ENCODE measurements around the gene NRL.

Gene NRL

DNA sequence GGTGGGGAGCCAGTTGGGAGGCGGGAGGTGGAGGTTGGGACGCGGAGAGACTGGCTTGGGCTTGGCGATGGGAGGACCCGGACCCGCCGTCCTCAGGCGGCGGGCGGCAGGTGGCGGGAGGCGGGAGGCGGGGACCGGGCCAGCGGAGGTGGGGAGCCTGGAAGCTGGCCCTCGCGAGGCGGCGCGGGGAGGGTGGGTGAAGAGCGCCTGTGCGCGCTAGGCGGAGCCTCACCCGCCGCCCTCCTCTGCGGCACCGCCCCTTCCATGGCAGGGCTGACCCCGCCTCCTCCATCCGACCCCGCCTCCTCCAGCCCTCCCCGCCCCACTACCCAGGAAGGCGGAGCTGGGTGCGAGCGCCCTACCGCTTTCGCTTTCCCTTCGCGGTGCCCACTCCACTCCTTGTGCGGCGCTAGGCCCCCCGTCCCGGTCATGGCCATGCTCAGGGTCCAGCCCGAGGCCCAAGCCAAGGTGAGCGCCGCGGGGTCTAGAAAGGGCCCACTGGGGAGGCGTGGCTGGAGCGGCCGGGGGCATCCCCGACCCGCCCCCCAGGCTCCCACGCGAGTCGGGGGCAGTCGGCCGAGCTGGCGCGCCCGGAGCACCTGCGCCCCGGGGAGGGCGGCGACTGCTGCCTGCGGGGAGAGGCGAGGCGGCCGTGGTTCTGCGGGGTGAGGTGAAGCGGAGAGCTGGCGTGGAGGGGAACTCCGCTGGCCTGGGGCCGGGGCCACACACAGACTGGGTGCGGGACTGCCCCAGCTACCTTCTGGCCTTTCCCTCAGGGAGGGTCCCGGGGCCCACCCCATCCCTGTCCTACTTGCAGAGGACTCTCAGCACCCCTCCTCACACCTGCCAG, 21.3 kb upstream of the NRL start, which contains the start of gene PSME1:
Gene PSME1, plus strand, starts transcription at position 361 of the 850 bp plus-strand sequence. Its CDS starts 69 bp downstream, at position 430.
- peak within 1 kb of the TSS; percentile 81 for H3K27ac ChIP-seq
- no peak for TF ChIP-seq ZFX (IDR thresholded peaks at IDR 0.05)
- TF ChIP-seq, protein P1, sequence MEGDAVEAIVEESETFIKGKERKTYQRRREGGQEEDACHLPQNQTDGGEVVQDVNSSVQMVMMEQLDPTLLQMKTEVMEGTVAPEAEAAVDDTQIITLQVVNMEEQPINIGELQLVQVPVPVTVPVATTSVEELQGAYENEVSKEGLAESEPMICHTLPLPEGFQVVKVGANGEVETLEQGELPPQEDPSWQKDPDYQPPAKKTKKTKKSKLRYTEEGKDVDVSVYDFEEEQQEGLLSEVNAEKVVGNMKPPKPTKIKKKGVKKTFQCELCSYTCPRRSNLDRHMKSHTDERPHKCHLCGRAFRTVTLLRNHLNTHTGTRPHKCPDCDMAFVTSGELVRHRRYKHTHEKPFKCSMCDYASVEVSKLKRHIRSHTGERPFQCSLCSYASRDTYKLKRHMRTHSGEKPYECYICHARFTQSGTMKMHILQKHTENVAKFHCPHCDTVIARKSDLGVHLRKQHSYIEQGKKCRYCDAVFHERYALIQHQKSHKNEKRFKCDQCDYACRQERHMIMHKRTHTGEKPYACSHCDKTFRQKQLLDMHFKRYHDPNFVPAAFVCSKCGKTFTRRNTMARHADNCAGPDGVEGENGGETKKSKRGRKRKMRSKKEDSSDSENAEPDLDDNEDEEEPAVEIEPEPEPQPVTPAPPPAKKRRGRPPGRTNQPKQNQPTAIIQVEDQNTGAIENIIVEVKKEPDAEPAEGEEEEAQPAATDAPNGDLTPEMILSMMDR (conservative IDR thresholded peaks at IDR 0.05): no peak

DNA sequence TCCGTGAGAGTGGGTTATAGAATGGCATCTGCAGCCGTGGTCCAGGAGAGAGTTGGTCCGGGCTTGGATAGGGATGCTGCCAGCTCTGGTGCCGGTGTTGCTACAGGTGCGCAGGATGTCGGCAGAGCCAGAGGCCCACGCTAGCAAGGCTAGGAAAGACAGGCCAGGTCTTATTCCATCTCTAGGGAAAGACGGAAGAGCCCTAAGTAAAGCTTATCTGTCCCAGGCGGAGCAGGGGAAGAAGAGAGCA, 20.8 kb upstream of the NRL start:
- no peak for TF ChIP-seq ZFX (IDR thresholded peaks at IDR 0.05)
- TF ChIP-seq, protein P1 (conservative IDR thresholded peaks at IDR 0.05): no peak
- H3K27ac ChIP-seq: peak overlapping the region; percentile 81

DNA sequence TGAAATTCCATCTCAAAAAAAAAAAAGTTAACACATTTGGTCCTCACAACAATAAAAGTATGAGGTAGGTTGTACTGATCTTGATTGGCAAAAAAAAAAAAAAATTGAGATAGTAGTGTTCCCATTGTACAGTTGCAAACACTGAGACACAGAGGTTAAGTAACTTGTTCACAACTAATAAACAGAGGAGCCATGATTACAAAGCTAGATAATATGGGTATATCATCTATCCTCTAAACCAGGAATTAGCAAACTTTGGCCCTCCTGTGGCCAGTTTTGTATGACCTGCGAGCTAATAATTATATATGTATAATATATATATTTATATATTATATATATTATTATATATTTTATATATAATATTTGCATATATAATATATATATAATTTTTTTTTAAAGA, 19.0 kb upstream of the NRL start:
- no peak overlapping the region for H3K27ac ChIP-seq
- no peak for TF ChIP-seq ZFX (IDR thresholded peaks at IDR 0.05)
- TF ChIP-seq, protein P1 (conservative IDR thresholded peaks at IDR 0.05): no peak

DNA sequence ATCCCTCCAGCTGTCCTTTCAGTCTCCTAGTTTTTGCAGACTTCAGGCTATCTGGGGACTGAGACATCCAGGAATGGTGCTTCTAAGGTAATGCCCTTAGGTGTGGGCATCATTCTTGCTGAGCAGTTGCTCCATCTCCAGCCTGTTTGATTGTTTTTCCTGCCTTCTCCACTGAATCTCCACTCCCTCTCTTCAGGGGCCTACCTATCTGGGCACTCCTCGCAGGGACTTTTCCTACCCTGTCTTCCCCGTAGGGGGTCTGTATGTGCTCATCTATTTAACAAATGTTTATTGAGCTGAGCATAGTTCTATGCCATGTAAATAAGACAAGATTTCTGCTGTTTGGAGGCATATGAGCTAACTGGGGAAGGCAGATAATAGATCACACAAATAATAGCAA, 18.2 kb upstream of the NRL start:
- no peak overlapping the region for H3K27ac ChIP-seq
- TF ChIP-seq, protein P1 (conservative IDR thresholded peaks at IDR 0.05): no peak
- no peak for TF ChIP-seq ZFX (IDR thresholded peaks at IDR 0.05)

DNA sequence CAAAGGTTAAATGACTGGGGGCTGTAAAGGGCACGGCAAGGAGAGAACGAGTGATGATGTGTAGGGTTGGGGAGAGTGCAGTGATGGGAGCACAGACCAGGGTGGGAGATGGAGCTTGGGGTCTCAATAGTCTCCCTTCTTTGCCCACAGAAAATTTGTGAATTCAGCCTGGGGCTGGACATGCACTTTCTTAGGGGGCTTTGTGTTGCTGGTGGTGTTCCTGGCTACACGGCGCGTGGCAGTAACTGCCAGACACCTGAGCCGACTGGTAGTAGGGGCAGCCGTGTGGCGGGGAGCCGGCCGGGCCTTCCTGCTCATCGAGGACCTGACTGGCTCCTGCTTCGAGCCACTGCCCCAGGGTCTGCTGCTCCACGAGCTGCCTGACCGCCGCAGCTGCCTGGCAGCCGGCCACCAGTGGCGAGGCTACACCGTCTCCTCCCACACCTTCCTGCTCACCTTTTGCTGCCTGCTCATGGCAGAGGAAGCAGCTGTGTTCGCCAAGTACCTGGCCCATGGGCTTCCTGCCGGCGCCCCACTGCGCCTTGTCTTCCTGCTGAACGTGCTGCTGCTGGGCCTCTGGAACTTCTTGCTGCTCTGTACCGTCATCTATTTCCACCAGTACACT, 17.4 kb upstream of the NRL start:
- TF ChIP-seq ZFX (IDR thresholded peaks at IDR 0.05): no peak
- TF ChIP-seq, protein P1 (conservative IDR thresholded peaks at IDR 0.05): no peak
- no peak overlapping the region for H3K27ac ChIP-seq

DNA sequence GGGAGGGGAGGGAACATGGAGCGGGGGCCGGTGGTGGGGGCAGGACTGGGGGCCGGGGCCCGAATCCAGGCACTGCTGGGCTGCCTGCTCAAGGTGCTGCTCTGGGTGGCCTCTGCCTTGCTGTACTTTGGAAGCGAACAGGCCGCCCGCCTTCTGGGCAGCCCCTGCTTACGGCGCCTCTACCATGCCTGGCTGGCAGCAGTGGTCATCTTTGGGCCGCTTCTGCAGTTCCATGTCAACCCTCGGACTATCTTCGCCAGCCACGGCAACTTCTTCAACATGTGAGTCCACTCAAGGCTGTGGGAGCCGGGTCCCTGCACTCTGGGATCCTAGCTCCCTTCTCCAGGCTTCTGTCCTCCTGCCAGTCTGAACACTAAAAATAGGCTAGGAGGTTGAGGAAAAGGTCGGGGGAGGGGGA, 16.8 kb upstream of the NRL start:
- H3K27ac ChIP-seq: no peak overlapping the region
- TF ChIP-seq, protein P1 (conservative IDR thresholded peaks at IDR 0.05): no peak
- no peak for TF ChIP-seq ZFX (IDR thresholded peaks at IDR 0.05)
